Midbrain (tissue), 1 donor: ENCODE data around the gene DDX17.

Experiments used
- DNase-seq: peaks from one replicate; lab custom pipeline; 2025; lab: John Stamatoyannopoulos, UW

The DDX17 gene

GRCh38 chr22:38448945-38449745 lies 57.0 kb downstream of the DDX17 start:
- DNase-seq = no peak

- no peak for DNase-seq
Observed at GRCh38 chr22:38446018-38446601, 60.0 kb downstream of the DDX17 start.

GRCh38 chr22:38444783-38445182 lies 61.3 kb downstream of the DDX17 start:
- DNase-seq = no peak

DNA sequence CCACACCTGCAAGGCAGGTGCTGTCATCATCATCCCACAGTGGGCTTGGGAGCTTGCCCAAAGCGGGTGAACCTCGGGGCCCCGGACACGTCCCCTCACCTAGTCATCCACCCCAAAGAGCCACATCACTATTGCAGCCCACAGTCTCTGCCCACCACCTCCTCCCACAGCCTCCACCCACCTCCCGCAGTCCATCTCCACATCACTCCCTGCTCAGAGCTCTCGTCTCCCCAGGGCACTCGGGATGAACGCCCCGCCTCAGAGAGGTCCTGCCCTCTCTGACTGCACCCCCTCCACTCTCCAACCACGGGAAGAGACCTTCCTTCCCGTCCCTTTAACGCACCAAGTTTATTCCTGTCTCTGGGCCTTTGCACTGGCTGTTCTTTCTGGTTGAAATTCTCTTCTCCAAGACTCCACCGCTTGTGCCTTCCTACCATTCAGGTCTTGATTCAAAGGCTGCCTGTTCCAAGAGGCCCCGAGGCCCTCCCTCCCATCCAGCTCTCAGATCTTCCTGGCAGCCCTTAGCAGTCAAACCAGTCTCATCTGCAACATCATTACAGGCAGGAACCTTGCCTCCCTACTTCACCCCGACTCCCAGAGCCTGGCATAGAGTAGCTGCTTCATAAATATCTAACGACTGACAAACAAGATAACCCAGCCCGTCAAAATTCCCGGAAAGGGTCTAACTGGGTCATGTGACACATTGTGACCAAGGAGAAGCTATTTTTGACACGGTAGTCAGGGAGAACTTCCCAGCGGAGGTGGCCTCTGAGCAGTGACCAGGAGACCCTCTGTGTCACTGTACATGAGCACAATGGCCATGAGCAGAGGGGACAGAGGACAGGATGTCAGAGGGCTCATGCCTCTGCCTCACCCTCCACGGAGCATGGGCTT lies 62.2 kb downstream of the DDX17 start:
- no peak for DNase-seq

DNA sequence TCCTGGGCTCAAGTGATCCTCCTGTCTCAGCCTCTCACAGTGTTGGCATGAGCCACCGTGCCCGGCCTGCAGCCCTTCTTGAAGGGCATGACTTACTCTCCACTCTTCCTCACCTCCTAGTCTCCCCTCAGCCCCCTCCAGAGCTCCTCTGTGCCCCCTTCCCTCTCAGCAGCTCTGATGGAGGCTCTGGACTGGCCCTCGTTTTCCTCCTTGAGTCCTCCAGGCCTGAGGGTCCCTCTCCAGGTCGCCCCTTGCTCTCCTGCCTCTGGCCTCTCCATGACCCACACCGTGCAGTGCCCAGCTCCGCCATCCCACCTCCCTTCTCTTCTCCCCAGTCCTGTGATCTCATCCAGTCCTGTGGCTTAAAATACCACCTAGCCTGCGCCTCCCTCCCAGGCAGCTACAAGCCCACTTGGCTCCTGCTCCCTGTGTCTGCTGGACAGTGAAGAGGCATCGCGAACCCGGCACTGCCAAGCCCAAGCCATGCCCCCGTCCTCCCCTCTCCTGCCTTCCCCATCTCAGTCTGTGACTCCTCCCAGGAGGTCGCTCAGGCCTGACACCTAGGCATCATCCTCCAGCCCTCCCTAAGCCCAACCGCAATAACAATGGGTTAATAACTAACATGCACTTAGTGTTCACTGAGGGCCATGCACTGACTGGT lies 63.0 kb downstream of the DDX17 start:
- DNase-seq = no peak

DNA sequence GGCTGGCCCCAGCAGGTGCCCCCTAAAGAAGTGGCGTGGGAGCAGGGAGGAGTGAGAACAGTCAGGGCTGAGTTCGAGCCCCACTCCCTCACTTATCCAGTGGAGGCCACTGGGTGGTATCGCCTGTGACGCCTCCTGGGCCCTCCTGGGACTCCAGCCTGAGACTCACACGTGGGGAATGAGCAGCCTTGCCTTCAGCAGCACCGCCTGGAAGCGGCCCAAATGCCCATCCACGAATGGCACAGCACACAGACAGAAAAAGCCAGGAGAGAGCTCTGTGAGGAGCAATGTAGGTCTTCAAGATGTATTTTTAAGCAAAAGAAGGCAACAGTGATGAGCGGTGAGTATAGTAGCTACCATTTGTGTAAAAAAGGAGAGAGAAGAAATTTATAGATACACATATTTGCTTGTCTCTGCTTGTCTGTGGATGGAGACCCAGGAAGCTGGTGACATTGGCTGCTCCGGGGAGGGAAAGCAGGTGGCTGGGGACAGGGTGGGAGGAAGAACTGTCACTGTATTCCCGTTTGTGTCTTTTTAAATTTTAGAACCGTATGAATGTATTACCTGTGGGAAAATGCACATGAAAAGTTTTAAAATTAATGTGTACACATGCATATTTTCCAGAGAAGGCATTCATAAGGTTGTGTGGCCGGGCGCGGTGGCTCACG lies 64.4 kb downstream of the DDX17 start:
- no peak for DNase-seq

DNA sequence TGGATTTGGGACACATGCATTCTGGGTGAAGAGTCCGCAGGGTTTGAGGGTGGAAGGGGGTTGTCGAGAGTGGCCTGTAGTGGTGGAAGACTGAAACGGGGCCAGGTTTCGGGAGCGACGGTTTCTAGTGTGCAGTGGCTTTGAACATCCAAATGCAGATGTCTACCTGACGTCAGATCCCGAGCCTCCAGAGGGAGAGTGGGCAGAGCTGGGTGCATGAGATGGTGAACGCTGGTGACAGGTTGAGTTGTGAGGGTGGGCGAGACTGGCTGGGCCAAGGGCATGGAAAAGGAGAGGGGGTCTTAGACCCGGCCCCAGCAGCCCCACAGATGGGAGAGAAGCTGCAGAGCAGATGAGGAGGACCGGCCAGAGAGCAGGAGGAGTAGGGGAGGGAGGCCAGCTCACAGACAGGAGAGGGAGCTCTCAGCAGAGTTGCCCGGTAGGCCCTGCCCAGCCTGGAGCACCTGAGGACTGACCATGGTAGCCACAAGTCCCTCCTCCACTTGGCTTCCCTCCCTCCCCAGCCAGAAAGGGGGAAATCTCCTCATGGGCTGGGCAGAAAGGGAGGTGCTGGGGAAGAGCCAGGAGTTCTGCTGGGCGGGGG lies 65.3 kb downstream of the DDX17 start:
- no peak for DNase-seq

- DNase-seq = no peak
Observed at GRCh38 chr22:38437416-38437815, 68.7 kb downstream of the DDX17 start.

- DNase-seq = no peak
Observed at GRCh38 chr22:38436629-38437395, 69.3 kb downstream of the DDX17 start.

DNA sequence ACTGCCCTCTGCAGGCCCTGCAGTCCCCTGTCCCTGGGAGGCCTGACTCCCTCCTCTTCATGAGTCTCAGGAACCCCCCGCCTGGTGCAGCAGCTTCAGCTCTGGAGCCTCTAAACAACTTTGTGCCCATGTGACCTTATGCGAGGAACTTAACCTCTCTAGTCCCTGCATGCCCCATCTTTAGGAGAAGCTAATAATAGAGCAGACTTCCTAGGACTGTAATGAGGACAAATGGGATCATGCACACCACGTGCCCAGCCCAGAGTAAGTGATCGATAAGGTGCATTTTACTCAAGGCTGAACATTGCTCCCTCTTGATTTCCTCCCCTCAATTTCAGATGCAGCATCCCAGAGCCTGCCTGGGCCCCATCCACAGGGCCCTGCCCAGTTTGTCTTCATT lies 70.1 kb downstream of the DDX17 start:
- no peak for DNase-seq

DNA sequence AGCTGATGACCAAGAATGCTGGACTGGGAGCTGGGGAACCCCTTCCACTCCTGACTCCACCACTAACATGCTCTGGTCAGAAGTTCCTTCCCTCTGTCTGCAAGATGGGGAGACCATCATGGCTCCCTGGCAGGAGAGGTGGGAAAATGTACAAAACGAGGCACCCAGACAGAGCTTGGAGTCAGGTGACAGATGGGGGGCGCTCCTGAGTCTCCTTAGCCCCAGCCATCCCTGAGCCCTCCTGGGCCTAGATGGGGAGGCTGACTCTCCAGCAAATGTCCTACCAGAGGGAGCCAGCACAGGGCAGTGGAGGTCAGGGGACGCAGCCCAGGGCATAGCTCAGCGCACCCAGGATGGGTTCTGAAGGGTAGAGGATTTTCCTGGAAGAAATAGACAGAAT lies 71.1 kb downstream of the DDX17 start:
- no peak for DNase-seq

DNA sequence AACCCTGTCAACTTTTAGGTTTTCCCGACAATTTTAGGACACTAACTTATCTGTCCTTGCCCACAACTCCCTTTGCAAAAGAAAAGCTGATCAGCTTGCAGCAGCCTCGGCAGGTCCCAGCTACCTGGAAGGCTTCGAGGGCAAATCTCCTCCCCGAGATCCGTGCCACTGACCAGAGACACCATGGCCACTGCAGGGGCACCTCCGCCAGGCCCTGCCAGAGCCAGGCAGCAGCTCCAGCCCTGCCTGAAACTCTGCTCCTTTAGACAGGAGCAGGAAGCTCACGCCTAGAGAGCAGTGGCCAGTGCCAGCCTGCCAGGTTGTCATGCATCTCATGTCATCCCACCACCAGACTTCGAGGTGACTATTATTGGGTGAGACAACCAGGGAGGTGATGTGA lies 72.2 kb downstream of the DDX17 start:
- no peak for DNase-seq
